ENCODE data around the gene TSNAX. TPM values are rescaled to one million over a fixed set of nuclear protein-coding genes. Genes with fewer than 3 reads are reported as not detected.
A peak's percentile ranks its signal among the peaks of the same experiment; 100 is the strongest.

Gene TSNAX, protein sequence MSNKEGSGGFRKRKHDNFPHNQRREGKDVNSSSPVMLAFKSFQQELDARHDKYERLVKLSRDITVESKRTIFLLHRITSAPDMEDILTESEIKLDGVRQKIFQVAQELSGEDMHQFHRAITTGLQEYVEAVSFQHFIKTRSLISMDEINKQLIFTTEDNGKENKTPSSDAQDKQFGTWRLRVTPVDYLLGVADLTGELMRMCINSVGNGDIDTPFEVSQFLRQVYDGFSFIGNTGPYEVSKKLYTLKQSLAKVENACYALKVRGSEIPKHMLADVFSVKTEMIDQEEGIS
- 47.1 TPM for total RNA-seq (2021; ENCODE audit: unreplicated experiment)
- polyA plus RNA-seq (2012) = 21.4 and 27.8 TPM in 2 replicates
- Bru-seq, nascent RNA = percentile 95 among the genes with signal in this experiment
- percentile 99 among the genes with signal in this experiment for BruChase-seq, experiment 1, labeled RNA remaining after a 6-hour chase
- percentile 98 among the genes with signal in this experiment for BruChase-seq, experiment 2, labeled RNA remaining after a 2-hour chase
- long read RNA-seq, transcript TSNAX-201 (6 exons, 2,650 nt) = major isoform, 75 of 91 reads
- long read RNA-seq, partial matches to known transcripts = 8 of 91 reads
- long read RNA-seq, other reads (novel, unspliced or antisense) = 8 of 91 reads

DNA sequence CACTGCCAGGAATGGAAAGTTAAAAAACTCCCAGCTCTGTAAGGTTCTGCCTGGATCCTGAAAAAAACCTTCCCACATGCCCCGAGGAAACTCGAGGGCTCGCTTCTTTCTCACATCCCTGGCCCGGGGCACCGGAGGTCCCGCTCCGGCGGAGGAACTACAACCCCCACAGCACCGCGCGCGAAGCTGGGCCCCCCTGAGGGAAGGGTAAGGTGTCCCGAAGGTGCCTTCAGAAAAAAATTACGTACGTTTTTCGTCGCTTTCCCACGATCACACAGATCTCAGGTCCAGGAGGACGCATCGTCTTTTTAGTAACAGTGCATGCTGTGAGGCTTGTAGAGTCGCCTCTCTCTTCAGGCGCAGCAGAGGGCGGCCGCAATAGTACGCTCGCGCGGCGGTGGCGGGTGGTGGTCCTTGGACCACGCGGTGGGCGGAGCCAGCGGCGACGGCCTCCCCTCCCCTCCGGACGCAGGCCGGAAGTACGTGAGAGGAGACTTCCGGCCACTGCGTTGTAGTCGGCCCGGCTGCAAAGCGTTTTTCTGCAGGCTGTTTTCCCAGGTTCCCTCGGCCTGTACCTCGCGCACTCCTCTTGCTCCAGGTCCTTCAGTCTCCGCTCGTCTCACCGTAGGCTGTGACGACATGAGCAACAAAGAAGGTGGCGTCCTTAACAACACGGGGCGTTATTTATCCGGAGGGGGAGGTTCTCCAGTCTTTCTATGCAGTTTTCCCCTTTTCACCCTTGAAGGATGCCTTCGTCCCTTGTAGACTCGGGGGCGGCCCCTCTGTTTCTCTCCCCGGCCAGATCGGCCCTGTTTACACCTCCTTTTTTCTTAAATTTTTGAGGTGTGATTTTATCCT lies at the start of gene TSNAX:
TSS of gene TSNAX (plus strand) at position 498 of the 858 bp plus-strand sequence. CDS start at position 640, 142 bp downstream.
- Histone ChIP-seq H3K27ac (ENCODE audit: low read depth, low read length) (peak within 1 kb of the TSS; percentile 78), H3K4me1 (ENCODE audit: control insufficient read depth in 1 of 2, insufficient read depth in 2 of 2, low read length in 2 of 2) (peaks cover 7 to 22% of the 10 kb centered on the region in 2 experiments; a peak in 3 of 4 replicates), H3K36me3 (ENCODE audit: control insufficient read depth in 1 of 2, insufficient read depth in 2 of 2, low read length in 2 of 2) (peaks cover 0 to 5% of the 10 kb centered on the region in 2 experiments; a peak in 2 of 4 replicates), H3K79me2 (ENCODE audit: insufficient read depth, low read length) (peaks cover 45% of the 10 kb centered on the region), H3K4me3 (replicated peaks in 1 of 2; ENCODE audit: low read depth in 1 of 2, low read length in 2 of 2) (peak within 1 kb of the TSS; percentile 95 to 100), H3K9me2 (ENCODE audit: insufficient read depth) (no peaks in the 10 kb centered on the region), H3K9ac (ENCODE audit: low read length) (peak within 1 kb of the TSS; percentile 94), H3K9me3 (ENCODE audit: control insufficient read depth in 1 of 2, insufficient read depth in 1 of 2, low read depth in 1 of 2, low read length in 2 of 2) (no peaks in the 10 kb centered on the region), H4K20me1 (ENCODE audit: insufficient read depth) (no peaks in the 10 kb centered on the region), H2AFZ (ENCODE audit: low read depth, low read length, poor library complexity, severe bottlenecking) (peak within 1 kb of the TSS; percentile 58), H3K4me2 (ENCODE audit: low read length) (peak within 1 kb of the TSS; percentile 82), H3K27me3 (ENCODE audit: insufficient read depth, low read length) (no peaks in the 10 kb centered on the region)
- BruUV-seq (replicated peaks) = no TSS peak
- ChIA-PET CTCF (no interaction called here), POLR2A (interaction anchor here (0.7 kb wide), 1 partner anchor 19 kb away, joined by 3 read pairs; no protein-coding TSS in a partner anchor), RAD21 (ENCODE audit: low non-redundant PET in 1 of 2, low total read pairs in 2 of 2, uncharacterized antibody in 2 of 2, unreplicated experiment in 2 of 2) (no interaction called here)
- intact Hi-C loops (cut with micrococcal nuclease) = loop anchor here (1.0 to 5.0 kb wide), 2 partner anchors 106 to 551 kb away; partner anchors contain the start of genes ARV1, EGLN1 and TTC13
- ATAC-seq (peak; percentile 95), DNase-seq (ENCODE audit: low read depth, low spot score) (peak; percentile 88)
- TF ChIP-seq SP1 (IDR thresholded peaks at IDR 0.05; ENCODE audit: low read depth) (peak; percentile 84), TCF7L2 (IDR thresholded peaks at IDR 0.05; ENCODE audit: borderline replicate concordance, extremely low read depth, insufficient read depth, insufficient read length) (no peak), POLR2AphosphoS5 (IDR thresholded peaks at IDR 0.05; ENCODE audit: low read depth, low read length) (peak; percentile 97), ELF1 (IDR thresholded peaks at IDR 0.05; ENCODE audit: borderline replicate concordance, low read depth) (no peak; the same call in 1 of the 2 replicates), EZH2 (IDR thresholded peaks at IDR 0.05) (no peak), CBX3 (IDR thresholded peaks at IDR 0.05; ENCODE audit: low read depth) (peak; percentile 59; the same call in 1 of the 2 replicates), FOSL1 (IDR thresholded peaks at IDR 0.05; ENCODE audit: low read depth) (no peak), EZH2phosphoT487 (IDR thresholded peaks at IDR 0.05; ENCODE audit: borderline replicate concordance) (no peak), RAD21 (IDR thresholded peaks at IDR 0.05; ENCODE audit: low read depth) (no peak), POLR2A (IDR thresholded peaks at IDR 0.05; ENCODE audit: borderline replicate concordance, extremely low read depth, insufficient read depth, insufficient read length) (peak; percentile 84), ZFX (IDR thresholded peaks at IDR 0.05) (peak; percentile 49), SIN3A (IDR thresholded peaks at IDR 0.05; ENCODE audit: low read depth) (peak; percentile 82; the same call in 1 of the 2 replicates), CEBPB (IDR thresholded peaks at IDR 0.05; ENCODE audit: low read depth) (no peak), SRF (IDR thresholded peaks at IDR 0.05; ENCODE audit: low read depth) (no peak), EGR1 (IDR thresholded peaks at IDR 0.05; ENCODE audit: low read depth) (no peak)
- TF ChIP-seq, protein P1, sequence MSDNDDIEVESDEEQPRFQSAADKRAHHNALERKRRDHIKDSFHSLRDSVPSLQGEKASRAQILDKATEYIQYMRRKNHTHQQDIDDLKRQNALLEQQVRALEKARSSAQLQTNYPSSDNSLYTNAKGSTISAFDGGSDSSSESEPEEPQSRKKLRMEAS (IDR thresholded peaks at IDR 0.05) = peak; percentile 94
- TF ChIP-seq, protein P2, sequence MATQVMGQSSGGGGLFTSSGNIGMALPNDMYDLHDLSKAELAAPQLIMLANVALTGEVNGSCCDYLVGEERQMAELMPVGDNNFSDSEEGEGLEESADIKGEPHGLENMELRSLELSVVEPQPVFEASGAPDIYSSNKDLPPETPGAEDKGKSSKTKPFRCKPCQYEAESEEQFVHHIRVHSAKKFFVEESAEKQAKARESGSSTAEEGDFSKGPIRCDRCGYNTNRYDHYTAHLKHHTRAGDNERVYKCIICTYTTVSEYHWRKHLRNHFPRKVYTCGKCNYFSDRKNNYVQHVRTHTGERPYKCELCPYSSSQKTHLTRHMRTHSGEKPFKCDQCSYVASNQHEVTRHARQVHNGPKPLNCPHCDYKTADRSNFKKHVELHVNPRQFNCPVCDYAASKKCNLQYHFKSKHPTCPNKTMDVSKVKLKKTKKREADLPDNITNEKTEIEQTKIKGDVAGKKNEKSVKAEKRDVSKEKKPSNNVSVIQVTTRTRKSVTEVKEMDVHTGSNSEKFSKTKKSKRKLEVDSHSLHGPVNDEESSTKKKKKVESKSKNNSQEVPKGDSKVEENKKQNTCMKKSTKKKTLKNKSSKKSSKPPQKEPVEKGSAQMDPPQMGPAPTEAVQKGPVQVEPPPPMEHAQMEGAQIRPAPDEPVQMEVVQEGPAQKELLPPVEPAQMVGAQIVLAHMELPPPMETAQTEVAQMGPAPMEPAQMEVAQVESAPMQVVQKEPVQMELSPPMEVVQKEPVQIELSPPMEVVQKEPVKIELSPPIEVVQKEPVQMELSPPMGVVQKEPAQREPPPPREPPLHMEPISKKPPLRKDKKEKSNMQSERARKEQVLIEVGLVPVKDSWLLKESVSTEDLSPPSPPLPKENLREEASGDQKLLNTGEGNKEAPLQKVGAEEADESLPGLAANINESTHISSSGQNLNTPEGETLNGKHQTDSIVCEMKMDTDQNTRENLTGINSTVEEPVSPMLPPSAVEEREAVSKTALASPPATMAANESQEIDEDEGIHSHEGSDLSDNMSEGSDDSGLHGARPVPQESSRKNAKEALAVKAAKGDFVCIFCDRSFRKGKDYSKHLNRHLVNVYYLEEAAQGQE (IDR thresholded peaks at IDR 0.05; ENCODE audit: low read depth) = no peak
- TF ChIP-seq, protein P3, sequence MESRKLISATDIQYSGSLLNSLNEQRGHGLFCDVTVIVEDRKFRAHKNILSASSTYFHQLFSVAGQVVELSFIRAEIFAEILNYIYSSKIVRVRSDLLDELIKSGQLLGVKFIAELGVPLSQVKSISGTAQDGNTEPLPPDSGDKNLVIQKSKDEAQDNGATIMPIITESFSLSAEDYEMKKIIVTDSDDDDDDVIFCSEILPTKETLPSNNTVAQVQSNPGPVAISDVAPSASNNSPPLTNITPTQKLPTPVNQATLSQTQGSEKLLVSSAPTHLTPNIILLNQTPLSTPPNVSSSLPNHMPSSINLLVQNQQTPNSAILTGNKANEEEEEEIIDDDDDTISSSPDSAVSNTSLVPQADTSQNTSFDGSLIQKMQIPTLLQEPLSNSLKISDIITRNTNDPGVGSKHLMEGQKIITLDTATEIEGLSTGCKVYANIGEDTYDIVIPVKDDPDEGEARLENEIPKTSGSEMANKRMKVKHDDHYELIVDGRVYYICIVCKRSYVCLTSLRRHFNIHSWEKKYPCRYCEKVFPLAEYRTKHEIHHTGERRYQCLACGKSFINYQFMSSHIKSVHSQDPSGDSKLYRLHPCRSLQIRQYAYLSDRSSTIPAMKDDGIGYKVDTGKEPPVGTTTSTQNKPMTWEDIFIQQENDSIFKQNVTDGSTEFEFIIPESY (IDR thresholded peaks at IDR 0.05; ENCODE audit: extremely low read depth, insufficient replicate concordance, low read length) = no peak
- TF ChIP-seq, protein P4, sequence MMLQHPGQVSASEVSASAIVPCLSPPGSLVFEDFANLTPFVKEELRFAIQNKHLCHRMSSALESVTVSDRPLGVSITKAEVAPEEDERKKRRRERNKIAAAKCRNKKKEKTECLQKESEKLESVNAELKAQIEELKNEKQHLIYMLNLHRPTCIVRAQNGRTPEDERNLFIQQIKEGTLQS (IDR thresholded peaks at IDR 0.05) = no peak
